Measurements from ENCODE around the gene FAM120B.

DNA sequence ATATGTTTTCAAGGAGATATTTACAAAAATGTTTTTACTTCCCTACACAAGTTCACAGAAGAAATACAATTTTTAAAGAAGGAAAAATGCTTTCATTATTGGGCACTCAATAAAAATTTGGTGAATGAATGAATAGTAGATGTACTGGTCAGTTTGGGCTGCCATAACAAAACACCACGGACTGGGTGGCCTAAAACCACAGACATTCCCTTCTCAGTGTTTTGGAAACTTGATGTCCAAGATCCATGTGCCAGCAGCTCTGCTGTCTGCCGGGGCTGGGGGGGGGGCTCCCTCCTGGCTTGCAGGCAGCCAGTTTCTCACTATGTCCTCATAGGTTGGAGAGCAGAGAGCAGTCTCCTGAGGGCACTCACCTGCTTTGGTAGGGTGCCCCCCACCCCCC is 62.0 kb downstream of the FAM120B start:
- TF ChIP-seq POLR2AphosphoS5 (IDR thresholded peaks at IDR 0.05; ENCODE audit: borderline replicate concordance, low read depth, low read length) = no peak
- no peak for TF ChIP-seq EZH2 (IDR thresholded peaks at IDR 0.05)
- no peak for TF ChIP-seq FOXP2 (optimal IDR thresholded peaks at IDR 0.05; ENCODE audit: control extremely low read depth, extremely low read length, insufficient read depth)

Measured in SK-N-MC (cell line).